SK-N-SH (cell line): Measurements from ENCODE around the gene MAN2A1. TPM values are rescaled to one million over a fixed set of nuclear protein-coding genes. Genes with fewer than 3 reads are reported as not detected.
A peak's percentile ranks its signal among the peaks of the same experiment; 100 is the strongest.

ENCODE experiments used
- CTCF ChIA-PET: fragments of 300-600, 350-600 bp; formaldehyde crosslinking; extraction: SDS; loops from one replicate; lab custom pipeline; 2021; lab: Yijun Ruan, JAX
- POLR2A ChIA-PET: fragments of 350-600 bp; sonication (Branson Sonifier 250); formaldehyde crosslinking; extraction: SDS; loops from one replicate; lab custom pipeline; 2020; ENCODE audit warnings: antibody characterized with exemption, inconsistent platforms; lab: Yijun Ruan, JAX
- DNase-seq: peaks from one replicate; pipeline ENCODE4 v3.0.0; 2012
- H2AFZ ChIP-seq: fragments of 200-600 bp; sonication (generic); 2 replicates; pipeline ENCODE4 v1.8.1; 2016; ENCODE audit warnings: antibody characterized with exemption, mild to moderate bottlenecking, low read depth
- H3F3A ChIP-seq: fragments of 200-600 bp; sonication (generic); replicated peaks from 2 replicates; pipeline ENCODE3; 2016; ENCODE audit warnings: antibody characterized with exemption, mild to moderate bottlenecking; ENCODE audit not compliant: insufficient read depth
- H3K27ac ChIP-seq, 2 experiments: fragments of 200-500 bp in 1 of 2; fragments of 200-600 bp in 1 of 2; sonication (Bioruptor generic) in 1 of 2; sonication (generic), shearing (Covaris generic) in 1 of 2; 2 replicates each; pipeline versions ENCODE4 v1.5.1 to v1.6.1; 2014 to 2016; ENCODE audit warnings: low read depth in 2 of 2, inconsistent platforms in 1 of 2, low read length in 1 of 2, mild to moderate bottlenecking in 1 of 2, mixed read lengths in 1 of 2
- H3K27me3 ChIP-seq: fragments of 200-600 bp; sonication (generic), shearing (Covaris generic); 2 replicates; pipeline ENCODE4 v1.6.1; 2016; ENCODE audit warnings: mixed run types; ENCODE audit not compliant: insufficient read depth
- H3K36me3 ChIP-seq, 2 experiments: fragments of 200-500 bp in 1 of 2; fragments of 200-600 bp in 1 of 2; sonication (Bioruptor generic) in 1 of 2; sonication (generic) in 1 of 2; replicated peaks in 1 of 2; 2 replicates each; pipeline versions ENCODE3 to v1.5.1; 2014 to 2016; ENCODE audit warnings: low read length in 1 of 2, mild to moderate bottlenecking in 1 of 2; ENCODE audit not compliant: insufficient read depth in 2 of 2, control insufficient read depth in 1 of 2
- H3K4me1 ChIP-seq, 2 experiments: fragments of 200-500 bp in 1 of 2; fragments of 200-600 bp in 1 of 2; sonication (Bioruptor generic) in 1 of 2; sonication (generic), shearing (Covaris generic) in 1 of 2; 2 replicates each; pipeline versions ENCODE4 v1.5.1 to v1.6.1; 2014 to 2016; ENCODE audit warnings: low read depth in 1 of 2, low read length in 1 of 2, mixed run types in 1 of 2; ENCODE audit not compliant: insufficient read depth in 2 of 2, control insufficient read depth in 1 of 2
- H3K4me2 ChIP-seq: fragments of 200-600 bp; sonication (generic), shearing (Covaris generic); 2 replicates; pipeline ENCODE4 v1.6.1; 2017; ENCODE audit warnings: mixed run types
- H3K4me3 ChIP-seq, 2 experiments: fragments of 200-500 bp in 1 of 2; fragments of 200-600 bp in 1 of 2; sonication (Bioruptor generic) in 1 of 2; sonication (generic), shearing (Covaris generic) in 1 of 2; 2 replicates each; pipeline versions ENCODE4 v1.5.1 to v1.8.1; 2014 to 2016; ENCODE audit warnings: low read depth in 2 of 2, inconsistent platforms in 1 of 2, low read length in 1 of 2, mild to moderate bottlenecking in 1 of 2, mixed read lengths in 1 of 2, moderate library complexity in 1 of 2
- H3K79me2 ChIP-seq: fragments of 200-600 bp; sonication (generic); 2 replicates; pipeline ENCODE4 v1.8.1; 2017; ENCODE audit warnings: mild to moderate bottlenecking; ENCODE audit not compliant: insufficient read depth
- H3K9ac ChIP-seq: fragments of 200-600 bp; sonication (generic); 2 replicates; pipeline ENCODE4 v1.6.1; 2017; ENCODE audit warnings: mixed run types
- H3K9me2 ChIP-seq: fragments of 200-600 bp; sonication (generic); 2 replicates; pipeline ENCODE4 v1.6.1; 2017; ENCODE audit warnings: mixed run types
- H3K9me3 ChIP-seq: fragments of 200-600 bp; sonication (generic); 2 replicates; pipeline ENCODE4 v1.6.1; 2017; ENCODE audit warnings: mixed run types, mild to moderate bottlenecking, moderate library complexity
- H4K20me1 ChIP-seq: fragments of 200-600 bp; sonication (generic); 2 replicates; pipeline ENCODE4 v1.6.1; 2017; ENCODE audit warnings: mild to moderate bottlenecking, mixed run types; ENCODE audit not compliant: insufficient read depth
- CHD2 ChIP-seq: fragments of 150-350 bp; IDR thresholded peaks from 2 replicates; pipeline ENCODE4 v1.6.1; 2018; ENCODE audit warnings: low read length; ENCODE audit not compliant: partially characterized antibody
- CTCF ChIP-seq: fragments of 200-600 bp; sonication (generic); IDR thresholded peaks from 2 replicates; pipeline ENCODE4 v1.6.1; 2017; ENCODE audit warnings: antibody characterized with exemption, mild to moderate bottlenecking, moderate library complexity
- EP300 ChIP-seq, 2 experiments: IDR thresholded peaks; 2 replicates each; pipeline versions ENCODE4 v1.4.0 to v1.6.1; 2012; ENCODE audit warnings: borderline replicate concordance in 1 of 2, low read depth in 1 of 2, low read length in 1 of 2
- EZH2phosphoT487 ChIP-seq: fragments of 200-600 bp; sonication (generic); IDR thresholded peaks from 2 replicates; pipeline ENCODE4 v1.6.1; 2017; ENCODE audit warnings: low read depth, mixed run types, mild to moderate bottlenecking, antibody characterized with exemption, moderate library complexity, borderline replicate concordance
- FOSL2 ChIP-seq: IDR thresholded peaks from 2 replicates; pipeline ENCODE4 v1.4.0; 2012; ENCODE audit warnings: low read depth, mild to moderate bottlenecking, moderate library complexity, borderline replicate concordance
- FOXJ3 ChIP-seq: sonication (generic); formaldehyde crosslinking; IDR thresholded peaks from 2 replicates; pipeline ENCODE4 v1.5.1; 2020; ENCODE audit warnings: mild to moderate bottlenecking, missing genetic modification reagents
- GABPA ChIP-seq: IDR thresholded peaks from 2 replicates; pipeline ENCODE4 v1.4.0; 2012; ENCODE audit warnings: low read depth, mild to moderate bottlenecking
- GATA2 ChIP-seq: sonication (generic); formaldehyde crosslinking; IDR thresholded peaks from 2 replicates; pipeline ENCODE4 v1.5.0; 2020; ENCODE audit warnings: mild to moderate bottlenecking, missing genetic modification reagents
- JUND ChIP-seq: IDR thresholded peaks from 2 replicates; pipeline ENCODE4 v1.4.0; 2012
- MXI1 ChIP-seq: IDR thresholded peaks from 2 replicates; pipeline ENCODE4 v1.6.1; 2012; ENCODE audit warnings: mild to moderate bottlenecking, low read depth, low read length, improper control_type of control experiment
- RAD21 ChIP-seq: IDR thresholded peaks from 2 replicates; pipeline ENCODE4 v1.6.1; 2012; ENCODE audit warnings: mild to moderate bottlenecking, low read length
- RCOR1 ChIP-seq: fragments of 150-350 bp; IDR thresholded peaks from 2 replicates; pipeline ENCODE4 v1.6.1; 2017; ENCODE audit warnings: antibody characterized with exemption, low read length
- RXRA ChIP-seq: IDR thresholded peaks from 2 replicates; pipeline ENCODE4 v1.4.0; 2012; ENCODE audit warnings: low read depth, mild to moderate bottlenecking, borderline replicate concordance
- SIN3A ChIP-seq: IDR thresholded peaks from 2 replicates; pipeline ENCODE4 v1.6.1; 2012; ENCODE audit warnings: low read depth, mild to moderate bottlenecking, low read length, moderate library complexity, borderline replicate concordance
- TAF1 ChIP-seq: IDR thresholded peaks from 2 replicates; pipeline ENCODE4 v1.6.1; 2012; ENCODE audit warnings: low read depth, mild to moderate bottlenecking, low read length, moderate library complexity, borderline replicate concordance
- TCF12 ChIP-seq: IDR thresholded peaks from 2 replicates; pipeline ENCODE4 v1.4.0; 2012
- TEAD4 ChIP-seq: IDR thresholded peaks from 2 replicates; pipeline ENCODE4 v1.4.0; 2012; ENCODE audit warnings: mild to moderate bottlenecking, borderline replicate concordance; ENCODE audit not compliant: insufficient read depth
- USF1 ChIP-seq: IDR thresholded peaks from 2 replicates; pipeline ENCODE4 v1.4.0; 2012; ENCODE audit warnings: low read depth, borderline replicate concordance
- ZBTB33 ChIP-seq: IDR thresholded peaks from 2 replicates; pipeline ENCODE4 v1.4.0; 2012; ENCODE audit warnings: low read depth, borderline replicate concordance
- WGBS: methylation state at CpG from one replicate; pipeline ENCODE4 v1.1.6; 2017; ENCODE audit warnings: low lambda C conversion rate; 5-methylcytosine and 5-hydroxymethylcytosine counted together
- polyA plus RNA-seq, 3 experiments: library from polyadenylated mRNA; depleted of rRNA; stranded (reverse); fragments of >200 nt; gene quantifications; 2 replicates each; pipeline ENCODE4 v1.2.3, GENCODE V29; 2012
- TF ChIP-seq, protein P1 (sequence below): IDR thresholded peaks from 2 replicates; pipeline ENCODE4 v1.4.0; 2012; ENCODE audit warnings: low read depth
- TF ChIP-seq, protein P2 (sequence below): IDR thresholded peaks from 2 replicates; pipeline ENCODE4 v1.6.1; 2012; ENCODE audit warnings: mild to moderate bottlenecking, low read depth, low read length, moderate library complexity
- TF ChIP-seq, protein P3 (sequence below): IDR thresholded peaks from 2 replicates; pipeline ENCODE4; 2012

Gene MAN2A1
- polyA plus RNA-seq, 1 of the 3 experiments (the other 2 are of a cell fraction) = 19.7 TPM

GRCh38 chr5:109865637-109866036 lies 175.9 kb downstream of the MAN2A1 start:
- peaks cover 29% of the 10 kb centered on the region for H3F3A ChIP-seq
- no peaks in the 10 kb centered on the region for H3K79me2 ChIP-seq
- no peaks in the 10 kb centered on the region for H3K9me3 ChIP-seq
- peak overlapping the region; percentile 51 for H3K4me2 ChIP-seq
- H3K36me3 ChIP-seq = peaks cover 14 to 16% of the 10 kb centered on the region in 2 experiments
- DNase-seq = no peak
- no peak overlapping the region for H2AFZ ChIP-seq
- CTCF ChIA-PET = interaction anchor here (0.8 kb wide), 1 partner anchor 72 kb away, joined by 3 read pairs; no protein-coding TSS in a partner anchor
- H3K9me2 ChIP-seq = no peaks in the 10 kb centered on the region
- peak overlapping the region; percentile 39 to 90; a peak in 3 of 4 replicates for H3K27ac ChIP-seq
- POLR2A ChIA-PET = interaction anchor here (1.1 kb wide), 1 partner anchor 23 kb away, joined by 3 read pairs; no protein-coding TSS in a partner anchor
- H3K4me1 ChIP-seq = peaks cover 2 to 34% of the 10 kb centered on the region in 2 experiments
- H3K4me3 ChIP-seq = peak overlapping the region in 1 of 2 experiments; percentile 6; a peak in 1 of 4 replicates
- no peaks in the 10 kb centered on the region for H4K20me1 ChIP-seq
- H3K9ac ChIP-seq = no peak overlapping the region; the same call in 1 of the 2 replicates
- H3K27me3 ChIP-seq = no peaks in the 10 kb centered on the region
- 25% methylated on average over 2 of the region's 2 CpGs for WGBS
- TF ChIP-seq CTCF = no peak
- peak; percentile 44; the same call in 1 of the 2 replicates for TF ChIP-seq SIN3A
- TF ChIP-seq TCF12 = peak; percentile 83
- TF ChIP-seq, protein P1, sequence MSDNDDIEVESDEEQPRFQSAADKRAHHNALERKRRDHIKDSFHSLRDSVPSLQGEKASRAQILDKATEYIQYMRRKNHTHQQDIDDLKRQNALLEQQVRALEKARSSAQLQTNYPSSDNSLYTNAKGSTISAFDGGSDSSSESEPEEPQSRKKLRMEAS = peak; percentile 21; the same call in 1 of the 2 replicates
- TF ChIP-seq RXRA = no peak
- TF ChIP-seq FOXJ3 (CRISPR knock-in tag) = no peak
- TF ChIP-seq EP300 (IDR thresholded peaks at IDR 0.05; ENCODE audit: borderline replicate concordance in 1 of 2, low read depth in 1 of 2, low read length in 1 of 2) = no peak; a peak in 1 of 4 replicates
- TF ChIP-seq JUND = peak; percentile 73
- no peak for TF ChIP-seq GATA2
- TF ChIP-seq RAD21 = no peak
- TF ChIP-seq FOSL2 = peak; percentile 70
- no peak; the same call in 1 of the 2 replicates for TF ChIP-seq TEAD4
- no peak for TF ChIP-seq TAF1
- TF ChIP-seq ZBTB33 = no peak
- TF ChIP-seq, protein P2, sequence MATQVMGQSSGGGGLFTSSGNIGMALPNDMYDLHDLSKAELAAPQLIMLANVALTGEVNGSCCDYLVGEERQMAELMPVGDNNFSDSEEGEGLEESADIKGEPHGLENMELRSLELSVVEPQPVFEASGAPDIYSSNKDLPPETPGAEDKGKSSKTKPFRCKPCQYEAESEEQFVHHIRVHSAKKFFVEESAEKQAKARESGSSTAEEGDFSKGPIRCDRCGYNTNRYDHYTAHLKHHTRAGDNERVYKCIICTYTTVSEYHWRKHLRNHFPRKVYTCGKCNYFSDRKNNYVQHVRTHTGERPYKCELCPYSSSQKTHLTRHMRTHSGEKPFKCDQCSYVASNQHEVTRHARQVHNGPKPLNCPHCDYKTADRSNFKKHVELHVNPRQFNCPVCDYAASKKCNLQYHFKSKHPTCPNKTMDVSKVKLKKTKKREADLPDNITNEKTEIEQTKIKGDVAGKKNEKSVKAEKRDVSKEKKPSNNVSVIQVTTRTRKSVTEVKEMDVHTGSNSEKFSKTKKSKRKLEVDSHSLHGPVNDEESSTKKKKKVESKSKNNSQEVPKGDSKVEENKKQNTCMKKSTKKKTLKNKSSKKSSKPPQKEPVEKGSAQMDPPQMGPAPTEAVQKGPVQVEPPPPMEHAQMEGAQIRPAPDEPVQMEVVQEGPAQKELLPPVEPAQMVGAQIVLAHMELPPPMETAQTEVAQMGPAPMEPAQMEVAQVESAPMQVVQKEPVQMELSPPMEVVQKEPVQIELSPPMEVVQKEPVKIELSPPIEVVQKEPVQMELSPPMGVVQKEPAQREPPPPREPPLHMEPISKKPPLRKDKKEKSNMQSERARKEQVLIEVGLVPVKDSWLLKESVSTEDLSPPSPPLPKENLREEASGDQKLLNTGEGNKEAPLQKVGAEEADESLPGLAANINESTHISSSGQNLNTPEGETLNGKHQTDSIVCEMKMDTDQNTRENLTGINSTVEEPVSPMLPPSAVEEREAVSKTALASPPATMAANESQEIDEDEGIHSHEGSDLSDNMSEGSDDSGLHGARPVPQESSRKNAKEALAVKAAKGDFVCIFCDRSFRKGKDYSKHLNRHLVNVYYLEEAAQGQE = no peak
- no peak for TF ChIP-seq CHD2
- TF ChIP-seq EZH2phosphoT487 = no peak
- TF ChIP-seq MXI1 = no peak
- TF ChIP-seq GABPA = no peak
- TF ChIP-seq, protein P3, sequence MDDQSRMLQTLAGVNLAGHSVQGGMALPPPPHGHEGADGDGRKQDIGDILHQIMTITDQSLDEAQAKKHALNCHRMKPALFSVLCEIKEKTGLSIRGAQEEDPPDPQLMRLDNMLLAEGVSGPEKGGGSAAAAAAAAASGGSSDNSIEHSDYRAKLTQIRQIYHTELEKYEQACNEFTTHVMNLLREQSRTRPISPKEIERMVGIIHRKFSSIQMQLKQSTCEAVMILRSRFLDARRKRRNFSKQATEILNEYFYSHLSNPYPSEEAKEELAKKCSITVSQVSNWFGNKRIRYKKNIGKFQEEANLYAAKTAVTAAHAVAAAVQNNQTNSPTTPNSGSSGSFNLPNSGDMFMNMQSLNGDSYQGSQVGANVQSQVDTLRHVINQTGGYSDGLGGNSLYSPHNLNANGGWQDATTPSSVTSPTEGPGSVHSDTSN = peak; percentile 88
- TF ChIP-seq RCOR1 = no peak
- peak; percentile 46; the same call in 1 of the 2 replicates for TF ChIP-seq USF1
